Skeletal muscle satellite cell (primary cell): ENCODE measurements around the gene WNT7A.

Experiments used
- H3K27me3 ChIP-seq: 2 replicates; pipeline ENCODE4 v1.7.0; 2013; ENCODE audit warnings: low read length; ENCODE audit not compliant: control insufficient read depth, insufficient read depth
- H3K36me3 ChIP-seq: 2 replicates; pipeline ENCODE4 v1.7.0; 2013; ENCODE audit warnings: mild to moderate bottlenecking, control low read depth, low read length; ENCODE audit not compliant: insufficient read depth
- H3K4me1 ChIP-seq: 2 replicates; pipeline ENCODE4 v1.7.0; 2013; ENCODE audit warnings: low read length; ENCODE audit not compliant: control insufficient read depth, insufficient read depth
- H3K4me2 ChIP-seq: 2 replicates; pipeline ENCODE4 v1.7.0; 2013; ENCODE audit warnings: mild to moderate bottlenecking, low read length
- H3K4me3 ChIP-seq: 2 replicates; pipeline ENCODE4 v1.7.0; 2013; ENCODE audit warnings: low read length
- H3K9ac ChIP-seq: 2 replicates; pipeline ENCODE4 v1.7.0; 2013; ENCODE audit warnings: mild to moderate bottlenecking, low read depth, low read length, moderate library complexity
- H3K9me3 ChIP-seq: replicated peaks from 2 replicates; pipeline ENCODE4 v1.7.0; 2013; ENCODE audit warnings: mild to moderate bottlenecking, control low read depth, low read length

Gene WNT7A

DNA sequence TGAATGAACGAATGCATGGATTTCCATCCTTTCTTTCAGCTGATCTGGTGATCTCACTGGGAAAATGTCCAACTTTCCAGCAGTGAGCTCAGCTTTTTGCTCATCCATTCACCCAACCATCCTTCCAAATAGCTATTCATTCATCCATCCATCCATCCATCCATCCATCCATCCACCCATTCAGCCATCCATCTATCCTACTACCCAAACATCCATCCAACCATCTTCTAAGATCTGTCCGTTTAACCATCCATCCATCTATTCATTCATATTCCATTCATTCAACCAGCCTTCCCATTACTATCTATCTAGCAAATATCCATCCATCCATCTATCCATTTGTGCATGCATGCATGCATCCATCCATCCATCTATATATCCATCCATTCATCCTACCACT, 39.4 kb downstream of the WNT7A start:
- no peaks in the 10 kb centered on the region for H3K4me1 ChIP-seq
- peaks cover 2% of the 10 kb centered on the region for H3K9me3 ChIP-seq
- no peaks in the 10 kb centered on the region for H3K27me3 ChIP-seq
- no peak overlapping the region for H3K9ac ChIP-seq
- no peaks in the 10 kb centered on the region for H3K36me3 ChIP-seq
- H3K4me3 ChIP-seq, result no peak overlapping the region
- H3K4me2 ChIP-seq, result no peak overlapping the region

GRCh38 chr3:13839726-13840340, 40.0 kb downstream of the WNT7A start:
- no peak overlapping the region for H3K9ac ChIP-seq
- no peak overlapping the region for H3K4me2 ChIP-seq
- no peaks in the 10 kb centered on the region for H3K4me1 ChIP-seq
- H3K9me3 ChIP-seq, result peaks cover 6% of the 10 kb centered on the region
- H3K36me3 ChIP-seq, result no peaks in the 10 kb centered on the region
- H3K27me3 ChIP-seq, result no peaks in the 10 kb centered on the region
- H3K4me3 ChIP-seq, result no peak overlapping the region

GRCh38 chr3:13839253-13839652, 40.6 kb downstream of the WNT7A start:
- H3K4me3 ChIP-seq, result no peak overlapping the region
- no peaks in the 10 kb centered on the region for H3K4me1 ChIP-seq
- H3K9me3 ChIP-seq, result peaks cover 6% of the 10 kb centered on the region
- no peaks in the 10 kb centered on the region for H3K36me3 ChIP-seq
- no peak overlapping the region for H3K9ac ChIP-seq
- H3K4me2 ChIP-seq, result no peak overlapping the region
- H3K27me3 ChIP-seq, result no peaks in the 10 kb centered on the region

- H3K4me1 ChIP-seq, result no peaks in the 10 kb centered on the region
Observed at GRCh38 chr3:13838421-13838820, 41.5 kb downstream of the WNT7A start.

GRCh38 chr3:13837751-13838150, 42.1 kb downstream of the WNT7A start:
- H3K4me2 ChIP-seq, result no peak overlapping the region

More at GRCh38 chr3:13838421-13838820, 41.5 kb downstream of the WNT7A start:
- H3K36me3 ChIP-seq, result no peaks in the 10 kb centered on the region
- peaks cover 6% of the 10 kb centered on the region for H3K9me3 ChIP-seq
- H3K4me2 ChIP-seq, result no peak overlapping the region
- H3K9ac ChIP-seq, result no peak overlapping the region
- no peaks in the 10 kb centered on the region for H3K27me3 ChIP-seq
- no peak overlapping the region for H3K4me3 ChIP-seq

GRCh38 chr3:13836658-13837587, 42.9 kb downstream of the WNT7A start:
- H3K36me3 ChIP-seq, result no peaks in the 10 kb centered on the region
- no peak overlapping the region for H3K9ac ChIP-seq
- no peak overlapping the region for H3K4me3 ChIP-seq
- H3K27me3 ChIP-seq, result no peaks in the 10 kb centered on the region
- H3K9me3 ChIP-seq, result peaks cover 6% of the 10 kb centered on the region
- H3K4me1 ChIP-seq, result no peaks in the 10 kb centered on the region
- H3K4me2 ChIP-seq, result no peak overlapping the region

More at GRCh38 chr3:13837751-13838150, 42.1 kb downstream of the WNT7A start:
- no peak overlapping the region for H3K9ac ChIP-seq
- H3K27me3 ChIP-seq, result no peaks in the 10 kb centered on the region
- H3K4me3 ChIP-seq, result no peak overlapping the region
- no peaks in the 10 kb centered on the region for H3K36me3 ChIP-seq
- no peaks in the 10 kb centered on the region for H3K4me1 ChIP-seq
- H3K9me3 ChIP-seq, result peaks cover 6% of the 10 kb centered on the region

- H3K27me3 ChIP-seq, result no peaks in the 10 kb centered on the region
- no peaks in the 10 kb centered on the region for H3K36me3 ChIP-seq
- H3K9me3 ChIP-seq, result peaks cover 11% of the 10 kb centered on the region
- no peak overlapping the region for H3K9ac ChIP-seq
- H3K4me2 ChIP-seq, result no peak overlapping the region
- H3K4me1 ChIP-seq, result no peaks in the 10 kb centered on the region
- no peak overlapping the region for H3K4me3 ChIP-seq
Observed at GRCh38 chr3:13835246-13835645, 44.6 kb downstream of the WNT7A start.

DNA sequence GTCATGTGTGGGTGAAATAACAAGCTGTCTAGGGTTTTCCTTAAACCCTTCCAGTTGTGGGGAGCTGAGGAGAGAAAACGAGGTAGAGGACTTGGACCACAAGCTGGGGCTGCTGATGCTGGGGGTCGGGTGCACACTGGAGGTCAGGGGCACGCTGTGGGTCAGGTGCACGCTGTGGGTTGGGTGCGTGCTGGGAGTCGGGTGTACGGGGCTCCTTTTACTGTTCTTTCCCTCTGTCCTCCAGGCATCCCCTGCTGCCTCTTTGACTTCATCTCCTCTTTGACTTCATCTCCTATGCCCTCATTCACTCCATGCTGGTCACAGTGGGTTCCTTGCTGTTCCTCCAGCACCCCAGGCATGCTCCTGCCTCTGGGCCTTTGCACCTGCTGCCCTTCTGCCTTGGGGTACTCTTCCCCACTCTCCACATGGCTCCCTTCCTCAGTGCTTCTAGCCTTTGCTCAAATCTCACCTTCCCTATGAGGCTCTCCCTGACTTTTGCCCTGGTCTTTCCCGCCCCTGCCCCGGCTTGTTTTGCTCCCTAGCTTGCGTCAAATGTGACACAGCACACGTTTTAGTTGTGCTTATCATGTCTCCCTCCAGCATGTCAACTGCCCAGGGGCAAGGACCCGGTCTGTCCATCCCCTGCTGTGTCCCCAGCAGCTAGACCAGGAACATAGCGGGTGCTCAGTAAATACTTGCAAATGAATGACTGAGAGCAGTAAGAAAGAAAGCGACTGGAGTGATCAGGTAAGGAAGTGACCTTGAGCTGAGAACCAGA, 45.4 kb downstream of the WNT7A start:
- Histone ChIP-seq H3K9ac (no peak overlapping the region), H3K4me2 (no peak overlapping the region), H3K4me1 (no peaks in the 10 kb centered on the region), H3K36me3 (no peaks in the 10 kb centered on the region), H3K27me3 (no peaks in the 10 kb centered on the region), H3K9me3 (peaks cover 17% of the 10 kb centered on the region), H3K4me3 (no peak overlapping the region)

GRCh38 chr3:13833506-13834257, 46.2 kb downstream of the WNT7A start:
- Histone ChIP-seq H3K4me2 (no peak overlapping the region), H3K9ac (no peak overlapping the region), H3K4me1 (no peaks in the 10 kb centered on the region), H3K27me3 (no peaks in the 10 kb centered on the region), H3K4me3 (no peak overlapping the region), H3K9me3 (peaks cover 17% of the 10 kb centered on the region), H3K36me3 (no peaks in the 10 kb centered on the region)

- Histone ChIP-seq H3K4me1 (no peaks in the 10 kb centered on the region), H3K27me3 (no peaks in the 10 kb centered on the region), H3K4me2 (no peak overlapping the region), H3K36me3 (no peaks in the 10 kb centered on the region), H3K9me3 (peaks cover 17% of the 10 kb centered on the region), H3K4me3 (no peak overlapping the region), H3K9ac (no peak overlapping the region)
Observed at GRCh38 chr3:13832130-13832529, 47.7 kb downstream of the WNT7A start.
